ENCODE data around the gene GPR157.

DNA sequence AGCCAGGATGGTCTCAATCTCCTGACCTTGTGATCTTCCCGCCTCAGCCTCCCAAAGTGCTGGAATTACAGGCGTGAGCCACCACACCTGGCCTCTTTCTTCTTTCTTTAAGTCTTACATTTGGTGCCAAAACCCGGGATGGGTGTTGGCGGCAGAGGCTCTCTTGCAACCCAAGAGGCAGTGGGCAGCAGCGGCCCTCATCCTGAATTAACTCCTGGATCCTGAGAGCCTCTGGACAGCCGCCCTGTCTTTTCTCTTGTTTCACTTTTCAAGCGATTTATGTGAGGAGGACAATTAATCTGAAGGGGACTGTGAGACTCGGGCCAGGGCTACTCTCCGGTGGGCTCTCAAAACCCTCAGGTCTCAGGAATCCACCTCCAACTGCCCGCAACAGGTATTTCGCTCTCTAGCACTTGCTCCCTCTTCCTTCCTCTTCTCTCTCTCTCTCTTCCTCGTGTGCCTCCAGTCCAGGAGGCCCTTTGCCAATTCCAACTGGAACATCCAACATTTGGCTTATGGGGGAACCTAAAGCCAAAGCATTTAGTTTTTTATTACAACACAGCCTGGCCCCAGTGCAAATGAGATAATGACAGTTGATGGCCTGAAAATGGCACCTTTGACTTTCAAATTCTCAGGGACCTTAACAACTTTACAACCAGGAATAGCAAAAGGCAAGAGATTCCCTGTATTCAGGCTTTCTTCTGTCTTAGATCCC is 41.3 kb downstream of the GPR157 start:
- no peak for TF ChIP-seq ZC3H10 (CRISPR knock-in tag; IDR thresholded peaks at IDR 0.05)
- TF ChIP-seq ARNTL (CRISPR knock-in tag; IDR thresholded peaks at IDR 0.05; ENCODE audit: borderline replicate concordance, low read depth) = no peak
- TF ChIP-seq, protein P1, sequence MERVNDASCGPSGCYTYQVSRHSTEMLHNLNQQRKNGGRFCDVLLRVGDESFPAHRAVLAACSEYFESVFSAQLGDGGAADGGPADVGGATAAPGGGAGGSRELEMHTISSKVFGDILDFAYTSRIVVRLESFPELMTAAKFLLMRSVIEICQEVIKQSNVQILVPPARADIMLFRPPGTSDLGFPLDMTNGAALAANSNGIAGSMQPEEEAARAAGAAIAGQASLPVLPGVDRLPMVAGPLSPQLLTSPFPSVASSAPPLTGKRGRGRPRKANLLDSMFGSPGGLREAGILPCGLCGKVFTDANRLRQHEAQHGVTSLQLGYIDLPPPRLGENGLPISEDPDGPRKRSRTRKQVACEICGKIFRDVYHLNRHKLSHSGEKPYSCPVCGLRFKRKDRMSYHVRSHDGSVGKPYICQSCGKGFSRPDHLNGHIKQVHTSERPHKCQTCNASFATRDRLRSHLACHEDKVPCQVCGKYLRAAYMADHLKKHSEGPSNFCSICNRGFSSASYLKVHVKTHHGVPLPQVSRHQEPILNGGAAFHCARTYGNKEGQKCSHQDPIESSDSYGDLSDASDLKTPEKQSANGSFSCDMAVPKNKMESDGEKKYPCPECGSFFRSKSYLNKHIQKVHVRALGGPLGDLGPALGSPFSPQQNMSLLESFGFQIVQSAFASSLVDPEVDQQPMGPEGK (CRISPR knock-in tag; IDR thresholded peaks at IDR 0.05; ENCODE audit: borderline replicate concordance) = no peak
- TF ChIP-seq ISL1 (CRISPR knock-in tag; IDR thresholded peaks at IDR 0.05) = no peak
- TF ChIP-seq BACH2 (CRISPR knock-in tag; IDR thresholded peaks at IDR 0.05; ENCODE audit: borderline replicate concordance) = no peak
- TF ChIP-seq PPARA (CRISPR knock-in tag; IDR thresholded peaks at IDR 0.05; ENCODE audit: borderline replicate concordance) = no peak
